GM23338 (cell line): ENCODE data around the gene GRIK4. TPM values are rescaled to one million over a fixed set of nuclear protein-coding genes. Genes with fewer than 3 reads are reported as not detected.

ENCODE experiments used
- ATAC-seq: fragments of 200-7000 bp; cut with Tn5 transposase; 3 replicates; pipeline ENCODE4 v1.9.1; 2020
- DNase-seq: peaks from one replicate; pipeline ENCODE4 v3.0.0-alpha.2; 2015; ENCODE audit warnings: low spot score
- H2AFZ ChIP-seq: fragments of 200-600 bp; sonication (generic); 2 replicates; pipeline ENCODE4 v1.8.0; 2016; ENCODE audit warnings: antibody characterized with exemption, mild to moderate bottlenecking, moderate library complexity
- H3F3A ChIP-seq: fragments of 200-600 bp; sonication (generic); replicated peaks from 2 replicates; pipeline ENCODE4 v1.8.0; 2017; ENCODE audit warnings: antibody characterized with exemption, mixed run types, low read depth
- H3K27ac ChIP-seq: fragments of 200-600 bp; sonication (generic); 2 replicates; pipeline ENCODE4 v1.6.1; 2016; ENCODE audit warnings: low read depth
- H3K27me3 ChIP-seq: fragments of 200-600 bp; sonication (generic); 2 replicates; pipeline ENCODE4 v1.8.0; 2016; ENCODE audit warnings: mild to moderate bottlenecking, mixed run types, moderate library complexity; ENCODE audit not compliant: insufficient read depth
- H3K36me3 ChIP-seq: fragments of 200-600 bp; sonication (generic); 2 replicates; pipeline ENCODE4 v1.8.0; 2016; ENCODE audit warnings: mild to moderate bottlenecking; ENCODE audit not compliant: insufficient read depth
- H3K4me1 ChIP-seq: fragments of 200-600 bp; sonication (generic); 2 replicates; pipeline ENCODE4 v1.8.0; 2016; ENCODE audit warnings: mild to moderate bottlenecking, moderate library complexity; ENCODE audit not compliant: insufficient read depth
- H3K4me2 ChIP-seq: fragments of 200-600 bp; sonication (generic); 2 replicates; pipeline ENCODE4 v1.7.1; 2017; ENCODE audit warnings: mixed run types
- H3K4me3 ChIP-seq: fragments of 200-600 bp; sonication (generic); 2 replicates; pipeline ENCODE4 v1.6.1; 2016; ENCODE audit warnings: mixed run types
- H3K79me2 ChIP-seq: fragments of 200-600 bp; sonication (generic); replicated peaks from 2 replicates; pipeline ENCODE4 v1.8.0; 2017; ENCODE audit warnings: mild to moderate bottlenecking; ENCODE audit not compliant: insufficient read depth
- H3K9me2 ChIP-seq: fragments of 200-600 bp; sonication (generic); 2 replicates; pipeline ENCODE4 v1.8.0; 2017; ENCODE audit not compliant: insufficient read depth
- H4K20me1 ChIP-seq: fragments of 200-600 bp; sonication (generic); replicated peaks from 2 replicates; pipeline ENCODE4 v1.8.0; 2017; ENCODE audit warnings: mild to moderate bottlenecking; ENCODE audit not compliant: insufficient read depth
- H3K27ac Mint-ChIP-seq: 2 replicates; pipeline ENCODE4 v1.8.0; 2020; ENCODE audit warnings: inconsistent platforms, mild to moderate bottlenecking, moderate library complexity, mixed read lengths
- H3K27me3 Mint-ChIP-seq: 3 replicates; pipeline ENCODE4 v1.8.0; 2022; ENCODE audit warnings: low read depth, mild to moderate bottlenecking, moderate library complexity, mixed read lengths, inconsistent platforms; ENCODE audit not compliant: insufficient read depth, poor library complexity
- H3K36me3 Mint-ChIP-seq: 3 replicates; pipeline ENCODE4 v1.8.0; 2021; ENCODE audit warnings: low read depth, mild to moderate bottlenecking, inconsistent platforms, moderate library complexity, mixed read lengths
- H3K4me1 Mint-ChIP-seq: 3 replicates; pipeline ENCODE4 v1.8.0; 2020; ENCODE audit warnings: mild to moderate bottlenecking, inconsistent platforms, mixed read lengths
- H3K4me3 Mint-ChIP-seq: 3 replicates; pipeline ENCODE4 v1.8.0; 2021; ENCODE audit warnings: moderate library complexity, mild to moderate bottlenecking, inconsistent platforms, mixed read lengths
- H3K9me3 Mint-ChIP-seq: 3 replicates; pipeline ENCODE4 v1.8.0; 2020; ENCODE audit warnings: moderate library complexity, mild to moderate bottlenecking, inconsistent platforms, mixed read lengths
- CREB1 ChIP-seq: fragments of 250-450 bp; sonication (Bioruptor Pico); IDR thresholded peaks from 2 replicates; pipeline ENCODE4 v1.5.0; 2020; ENCODE audit warnings: low read depth, mild to moderate bottlenecking, moderate library complexity
- EZH2phosphoT487 ChIP-seq: fragments of 200-600 bp; sonication (generic); IDR thresholded peaks from one replicate; pipeline ENCODE4 v1.8.1; 2018; ENCODE audit warnings: antibody characterized with exemption; ENCODE audit not compliant: unreplicated experiment
- POLR2AphosphoS5 ChIP-seq: IDR thresholded peaks from 2 replicates; pipeline ENCODE4 v1.6.1; 2016; ENCODE audit warnings: antibody characterized with exemption, low read depth
- STAT1 ChIP-seq: IDR thresholded peaks from one replicate; pipeline ENCODE4 v1.6.1; 2016; ENCODE audit warnings: antibody characterized with exemption; ENCODE audit not compliant: unreplicated experiment
- ZNF114 ChIP-seq: fragments of 250-450 bp; sonication (Bioruptor Pico); IDR thresholded peaks from 2 replicates; pipeline ENCODE4 v1.5.0; 2020; ENCODE audit warnings: mild to moderate bottlenecking, moderate library complexity
- ZNF331 ChIP-seq: fragments of 250-450 bp; sonication (Bioruptor Pico); IDR thresholded peaks from 2 replicates; pipeline ENCODE4 v1.5.0; 2020; ENCODE audit warnings: low read depth, mild to moderate bottlenecking, moderate library complexity
- polyA plus RNA-seq: library from polyadenylated mRNA; unstranded; fragments of >200 nt; fragmentation: Nextera tagmentation; extraction: Ambion mirVana; gene quantifications from 2 replicates; pipeline ENCODE4 v1.2.1, GENCODE V29; 2016
- total RNA-seq: library from RNA; depleted of rRNA; stranded (reverse); fragments of >200 nt; shearing (Covaris generic); gene quantifications from 2 replicates; pipeline ENCODE4 v1.2.3, GENCODE V29; 2014; rRNA removed
- TF ChIP-seq, protein P1 (sequence below): IDR thresholded peaks from one replicate; pipeline ENCODE4 v1.6.1; 2018; ENCODE audit warnings: antibody characterized with exemption; ENCODE audit not compliant: unreplicated experiment
- TF ChIP-seq, protein P2 (sequence below): fragments of 250-450 bp; sonication (Bioruptor Pico); IDR thresholded peaks from 2 replicates; pipeline ENCODE4 v1.5.0; 2020; ENCODE audit warnings: mild to moderate bottlenecking, moderate library complexity

Gene GRIK4
- total and polyA plus RNA-seq, 2 experiments from 2014 or later = 0.63 to 2.2 TPM

DNA sequence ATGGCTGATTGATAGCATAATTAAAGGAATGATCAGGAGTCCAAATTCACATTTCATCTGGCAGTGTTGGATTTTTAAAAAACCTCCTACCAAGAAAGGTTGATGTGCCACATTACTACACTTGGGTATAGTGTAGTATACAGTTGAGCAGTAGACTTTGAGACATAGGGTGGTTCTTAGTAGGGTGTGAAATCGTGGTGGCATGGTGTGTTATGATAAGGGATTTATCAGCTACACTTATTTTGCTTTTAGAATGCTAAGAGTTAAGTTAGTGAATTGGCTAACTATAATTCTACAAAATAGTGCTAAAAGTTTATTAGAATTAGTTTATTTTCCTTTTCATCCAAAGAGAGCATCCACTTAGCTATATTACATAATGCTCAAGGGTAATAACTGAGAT lies 525.5 kb downstream of the GRIK4 start:
- H3K27me3 Mint-ChIP-seq = no peaks in the 10 kb centered on the region
- no peak overlapping the region for H3K27ac ChIP-seq
- no peak for ATAC-seq
- H3F3A ChIP-seq = no peaks in the 10 kb centered on the region
- peaks cover 63% of the 10 kb centered on the region for H3K79me2 ChIP-seq
- no peak for DNase-seq
- H3K9me2 ChIP-seq = no peaks in the 10 kb centered on the region
- H3K36me3 ChIP-seq = no peaks in the 10 kb centered on the region
- H3K9me3 Mint-ChIP-seq = no peaks in the 10 kb centered on the region
- H3K4me1 ChIP-seq = peaks cover 42% of the 10 kb centered on the region
- no peak overlapping the region for H2AFZ ChIP-seq
- H3K4me3 ChIP-seq = no peak overlapping the region
- H3K27ac Mint-ChIP-seq = no peak overlapping the region
- no peak overlapping the region for H3K4me2 ChIP-seq
- TF ChIP-seq CREB1 (CRISPR knock-in tag) (no peak), ZNF331 (CRISPR knock-in tag) (no peak), EZH2phosphoT487 (no peak), ZNF114 (CRISPR knock-in tag) (no peak), STAT1 (no peak), POLR2AphosphoS5 (no peak)
- TF ChIP-seq, protein P1, sequence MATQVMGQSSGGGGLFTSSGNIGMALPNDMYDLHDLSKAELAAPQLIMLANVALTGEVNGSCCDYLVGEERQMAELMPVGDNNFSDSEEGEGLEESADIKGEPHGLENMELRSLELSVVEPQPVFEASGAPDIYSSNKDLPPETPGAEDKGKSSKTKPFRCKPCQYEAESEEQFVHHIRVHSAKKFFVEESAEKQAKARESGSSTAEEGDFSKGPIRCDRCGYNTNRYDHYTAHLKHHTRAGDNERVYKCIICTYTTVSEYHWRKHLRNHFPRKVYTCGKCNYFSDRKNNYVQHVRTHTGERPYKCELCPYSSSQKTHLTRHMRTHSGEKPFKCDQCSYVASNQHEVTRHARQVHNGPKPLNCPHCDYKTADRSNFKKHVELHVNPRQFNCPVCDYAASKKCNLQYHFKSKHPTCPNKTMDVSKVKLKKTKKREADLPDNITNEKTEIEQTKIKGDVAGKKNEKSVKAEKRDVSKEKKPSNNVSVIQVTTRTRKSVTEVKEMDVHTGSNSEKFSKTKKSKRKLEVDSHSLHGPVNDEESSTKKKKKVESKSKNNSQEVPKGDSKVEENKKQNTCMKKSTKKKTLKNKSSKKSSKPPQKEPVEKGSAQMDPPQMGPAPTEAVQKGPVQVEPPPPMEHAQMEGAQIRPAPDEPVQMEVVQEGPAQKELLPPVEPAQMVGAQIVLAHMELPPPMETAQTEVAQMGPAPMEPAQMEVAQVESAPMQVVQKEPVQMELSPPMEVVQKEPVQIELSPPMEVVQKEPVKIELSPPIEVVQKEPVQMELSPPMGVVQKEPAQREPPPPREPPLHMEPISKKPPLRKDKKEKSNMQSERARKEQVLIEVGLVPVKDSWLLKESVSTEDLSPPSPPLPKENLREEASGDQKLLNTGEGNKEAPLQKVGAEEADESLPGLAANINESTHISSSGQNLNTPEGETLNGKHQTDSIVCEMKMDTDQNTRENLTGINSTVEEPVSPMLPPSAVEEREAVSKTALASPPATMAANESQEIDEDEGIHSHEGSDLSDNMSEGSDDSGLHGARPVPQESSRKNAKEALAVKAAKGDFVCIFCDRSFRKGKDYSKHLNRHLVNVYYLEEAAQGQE = no peak
- TF ChIP-seq, protein P2, sequence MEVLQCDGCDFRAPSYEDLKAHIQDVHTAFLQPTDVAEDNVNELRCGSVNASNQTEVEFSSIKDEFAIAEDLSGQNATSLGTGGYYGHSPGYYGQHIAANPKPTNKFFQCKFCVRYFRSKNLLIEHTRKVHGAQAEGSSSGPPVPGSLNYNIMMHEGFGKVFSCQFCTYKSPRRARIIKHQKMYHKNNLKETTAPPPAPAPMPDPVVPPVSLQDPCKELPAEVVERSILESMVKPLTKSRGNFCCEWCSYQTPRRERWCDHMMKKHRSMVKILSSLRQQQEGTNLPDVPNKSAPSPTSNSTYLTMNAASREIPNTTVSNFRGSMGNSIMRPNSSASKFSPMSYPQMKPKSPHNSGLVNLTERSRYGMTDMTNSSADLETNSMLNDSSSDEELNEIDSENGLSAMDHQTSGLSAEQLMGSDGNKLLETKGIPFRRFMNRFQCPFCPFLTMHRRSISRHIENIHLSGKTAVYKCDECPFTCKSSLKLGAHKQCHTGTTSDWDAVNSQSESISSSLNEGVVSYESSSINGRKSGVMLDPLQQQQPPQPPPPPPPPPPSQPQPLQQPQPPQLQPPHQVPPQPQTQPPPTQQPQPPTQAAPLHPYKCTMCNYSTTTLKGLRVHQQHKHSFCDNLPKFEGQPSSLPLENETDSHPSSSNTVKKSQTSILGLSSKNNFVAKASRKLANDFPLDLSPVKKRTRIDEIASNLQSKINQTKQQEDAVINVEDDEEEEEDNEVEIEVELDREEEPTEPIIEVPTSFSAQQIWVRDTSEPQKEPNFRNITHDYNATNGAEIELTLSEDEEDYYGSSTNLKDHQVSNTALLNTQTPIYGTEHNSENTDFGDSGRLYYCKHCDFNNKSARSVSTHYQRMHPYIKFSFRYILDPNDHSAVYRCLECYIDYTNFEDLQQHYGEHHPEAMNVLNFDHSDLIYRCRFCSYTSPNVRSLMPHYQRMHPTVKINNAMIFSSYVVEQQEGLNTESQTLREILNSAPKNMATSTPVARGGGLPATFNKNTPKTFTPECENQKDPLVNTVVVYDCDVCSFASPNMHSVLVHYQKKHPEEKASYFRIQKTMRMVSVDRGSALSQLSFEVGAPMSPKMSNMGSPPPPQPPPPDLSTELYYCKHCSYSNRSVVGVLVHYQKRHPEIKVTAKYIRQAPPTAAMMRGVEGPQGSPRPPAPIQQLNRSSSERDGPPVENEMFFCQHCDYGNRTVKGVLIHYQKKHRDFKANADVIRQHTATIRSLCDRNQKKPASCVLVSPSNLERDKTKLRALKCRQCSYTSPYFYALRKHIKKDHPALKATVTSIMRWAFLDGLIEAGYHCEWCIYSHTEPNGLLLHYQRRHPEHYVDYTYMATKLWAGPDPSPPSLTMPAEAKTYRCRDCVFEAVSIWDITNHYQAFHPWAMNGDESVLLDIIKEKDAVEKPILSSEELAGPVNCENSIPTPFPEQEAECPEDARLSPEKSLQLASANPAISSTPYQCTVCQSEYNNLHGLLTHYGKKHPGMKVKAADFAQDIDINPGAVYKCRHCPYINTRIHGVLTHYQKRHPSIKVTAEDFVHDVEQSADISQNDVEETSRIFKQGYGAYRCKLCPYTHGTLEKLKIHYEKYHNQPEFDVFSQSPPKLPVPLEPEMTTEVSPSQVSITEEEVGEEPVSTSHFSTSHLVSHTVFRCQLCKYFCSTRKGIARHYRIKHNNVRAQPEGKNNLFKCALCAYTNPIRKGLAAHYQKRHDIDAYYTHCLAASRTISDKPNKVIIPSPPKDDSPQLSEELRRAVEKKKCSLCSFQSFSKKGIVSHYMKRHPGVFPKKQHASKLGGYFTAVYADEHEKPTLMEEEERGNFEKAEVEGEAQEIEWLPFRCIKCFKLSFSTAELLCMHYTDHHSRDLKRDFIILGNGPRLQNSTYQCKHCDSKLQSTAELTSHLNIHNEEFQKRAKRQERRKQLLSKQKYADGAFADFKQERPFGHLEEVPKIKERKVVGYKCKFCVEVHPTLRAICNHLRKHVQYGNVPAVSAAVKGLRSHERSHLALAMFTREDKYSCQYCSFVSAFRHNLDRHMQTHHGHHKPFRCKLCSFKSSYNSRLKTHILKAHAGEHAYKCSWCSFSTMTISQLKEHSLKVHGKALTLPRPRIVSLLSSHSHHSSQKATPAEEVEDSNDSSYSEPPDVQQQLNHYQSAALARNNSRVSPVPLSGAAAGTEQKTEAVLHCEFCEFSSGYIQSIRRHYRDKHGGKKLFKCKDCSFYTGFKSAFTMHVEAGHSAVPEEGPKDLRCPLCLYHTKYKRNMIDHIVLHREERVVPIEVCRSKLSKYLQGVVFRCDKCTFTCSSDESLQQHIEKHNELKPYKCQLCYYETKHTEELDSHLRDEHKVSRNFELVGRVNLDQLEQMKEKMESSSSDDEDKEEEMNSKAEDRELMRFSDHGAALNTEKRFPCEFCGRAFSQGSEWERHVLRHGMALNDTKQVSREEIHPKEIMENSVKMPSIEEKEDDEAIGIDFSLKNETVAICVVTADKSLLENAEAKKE (CRISPR knock-in tag) = no peak
- no peak overlapping the region for H3K4me3 Mint-ChIP-seq
- peaks cover 57% of the 10 kb centered on the region for H3K4me1 Mint-ChIP-seq
- no peaks in the 10 kb centered on the region for H3K36me3 Mint-ChIP-seq
- H3K27me3 ChIP-seq = no peaks in the 10 kb centered on the region
- no peaks in the 10 kb centered on the region for H4K20me1 ChIP-seq

Other genes with a start within 250 kb of the GRIK4 start
- 8.5 and 10.0 TPM in 2 replicates for gene TLCD5, start 186.4 kb upstream of the GRIK4 start, total RNA-seq
- gene TLCD5, start 186.4 kb upstream of the GRIK4 start, polyA plus RNA-seq = 4.9 and 5.2 TPM in 2 replicates
- 35.4 and 38.9 TPM in 2 replicates for gene ARHGEF12, start 175.3 kb upstream of the GRIK4 start, total RNA-seq
- 8.5 and 9.0 TPM in 2 replicates for gene ARHGEF12, start 175.3 kb upstream of the GRIK4 start, polyA plus RNA-seq